GM11168 (cell line): ENCODE measurements around the gene NDUFAF8.

Experiments used
- in situ Hi-C: fragments of 300-500 bp; cut with MboI; formaldehyde crosslinking; loops from one replicate; pipeline ENCODE4 v1.12.0; 2022; ENCODE audit warnings: low sequenced_read_pairs; ENCODE audit not compliant: unreplicated experiment

Gene NDUFAF8

GRCh38 chr17:81267390-81268067 lies 28.4 kb downstream of the NDUFAF8 start:
- in situ Hi-C loops = no loop called here

- in situ Hi-C loops = no loop called here
Observed at GRCh38 chr17:81270279-81270678, 31.2 kb downstream of the NDUFAF8 start.

- in situ Hi-C loops = no loop called here
Observed at GRCh38 chr17:81271226-81271625, 32.1 kb downstream of the NDUFAF8 start.

GRCh38 chr17:81272616-81273015 lies 33.5 kb downstream of the NDUFAF8 start:
- in situ Hi-C loops = no loop called here

- in situ Hi-C loops = no loop called here
Observed at GRCh38 chr17:81273698-81274470, 34.8 kb downstream of the NDUFAF8 start.

- in situ Hi-C loops = no loop called here
Observed at GRCh38 chr17:81274471-81274855, 35.3 kb downstream of the NDUFAF8 start.

- in situ Hi-C loops = loop anchor here (25.0 kb wide), 1 partner anchor 211 kb away; no protein-coding TSS in a partner anchor
Observed at GRCh38 chr17:81276781-81277180, 37.7 kb downstream of the NDUFAF8 start.

- in situ Hi-C loops = loop anchor here (25.0 kb wide), 1 partner anchor 210 kb away; no protein-coding TSS in a partner anchor
Observed at GRCh38 chr17:81277421-81277820, 38.3 kb downstream of the NDUFAF8 start.

GRCh38 chr17:81277946-81278693 lies 39.0 kb downstream of the NDUFAF8 start:
- in situ Hi-C loops = loop anchor here (25.0 kb wide), 1 partner anchor 209 kb away; no protein-coding TSS in a partner anchor

GRCh38 chr17:81278831-81279230 lies 39.7 kb downstream of the NDUFAF8 start:
- in situ Hi-C loops = loop anchor here (25.0 kb wide), 1 partner anchor 208 kb away; no protein-coding TSS in a partner anchor

- in situ Hi-C loops = loop anchor here (25.0 kb wide), 1 partner anchor 208 kb away; no protein-coding TSS in a partner anchor
Observed at GRCh38 chr17:81279278-81280275, 40.5 kb downstream of the NDUFAF8 start.

GRCh38 chr17:81280571-81280970 lies 41.5 kb downstream of the NDUFAF8 start:
- in situ Hi-C loops = loop anchor here (25.0 kb wide), 1 partner anchor 207 kb away; no protein-coding TSS in a partner anchor

- in situ Hi-C loops = loop anchor here (25.0 kb wide), 1 partner anchor 205 kb away; no protein-coding TSS in a partner anchor
Observed at GRCh38 chr17:81282141-81282540, 43.0 kb downstream of the NDUFAF8 start.

GRCh38 chr17:81282876-81283275 lies 43.8 kb downstream of the NDUFAF8 start:
- in situ Hi-C loops = loop anchor here (25.0 kb wide), 1 partner anchor 204 kb away; no protein-coding TSS in a partner anchor

GRCh38 chr17:81285179-81285878 lies 46.2 kb downstream of the NDUFAF8 start:
- in situ Hi-C loops = loop anchor here (25.0 kb wide), 1 partner anchor 202 kb away; no protein-coding TSS in a partner anchor

- in situ Hi-C loops = loop anchor here (25.0 kb wide), 1 partner anchor 201 kb away; no protein-coding TSS in a partner anchor
Observed at GRCh38 chr17:81285894-81286293, 46.8 kb downstream of the NDUFAF8 start.

- in situ Hi-C loops = loop anchor here (25.0 kb wide), 1 partner anchor 201 kb away; no protein-coding TSS in a partner anchor
Observed at GRCh38 chr17:81286491-81287145, 47.5 kb downstream of the NDUFAF8 start.

GRCh38 chr17:81287152-81287551 lies 48.0 kb downstream of the NDUFAF8 start:
- in situ Hi-C loops = loop anchor here (25.0 kb wide), 1 partner anchor 200 kb away; no protein-coding TSS in a partner anchor
